GM18868 (cell line): Measurements from ENCODE around the gene SH3BP1.
"Not testable (repeated sequence)": the region's sequence is repeated elsewhere in the genome, so short reads cannot be mapped to it uniquely, and the experiment has no call there.

Experiments used
- ATAC-seq: cut with Tn5 transposase; IDR thresholded peaks from one replicate; pipeline ENCODE4 v1.9.1; 2021; ENCODE audit warnings: mild to moderate bottlenecking, moderate library complexity; ENCODE audit not compliant: unreplicated experiment

Gene SH3BP1

GRCh38 chr22:37633089-37633624 is 6.3 kb upstream of the SH3BP1 start:
- peak; percentile 58 for ATAC-seq

- peak; percentile 52 for ATAC-seq
These were observed 5.6 kb upstream of the SH3BP1 start for GRCh38 chr22:37633625-37634416.

- ATAC-seq, result no peak
These were observed 5.0 kb upstream of the SH3BP1 start for GRCh38 chr22:37634417-37634924.

- no peak for ATAC-seq
These were observed 4.3 kb upstream of the SH3BP1 start for GRCh38 chr22:37635157-37635556.

GRCh38 chr22:37636186-37636948 is 3.1 kb upstream of the SH3BP1 start:
- ATAC-seq, result no peak

GRCh38 chr22:37636949-37637273 is 2.6 kb upstream of the SH3BP1 start:
- no peak for ATAC-seq

GRCh38 chr22:37638391-37639069 is 939 bp upstream of the SH3BP1 start:
- ATAC-seq, result no peak

GRCh38 chr22:37639771-37640590 is 512 bp downstream of the SH3BP1 start:
- no peak for ATAC-seq

GRCh38 chr22:37640591-37641560 is 1.4 kb downstream of the SH3BP1 start:
- no peak for ATAC-seq

- ATAC-seq, result no peak
These were observed 2.1 kb downstream of the SH3BP1 start for GRCh38 chr22:37641561-37641949.

- no peak for ATAC-seq
These were observed 3.9 kb downstream of the SH3BP1 start for GRCh38 chr22:37643225-37643847.

GRCh38 chr22:37647317-37647716 is 7.8 kb downstream of the SH3BP1 start:
- no peak for ATAC-seq

- ATAC-seq, result no peak
These were observed 8.5 kb downstream of the SH3BP1 start for GRCh38 chr22:37647928-37648327.

GRCh38 chr22:37650463-37651136 is 11.1 kb downstream of the SH3BP1 start:
- no peak for ATAC-seq

GRCh38 chr22:37654563-37655251 is 15.2 kb downstream of the SH3BP1 start:
- ATAC-seq, result no peak

- no peak for ATAC-seq
These were observed 15.7 kb downstream of the SH3BP1 start for GRCh38 chr22:37655252-37655563.

GRCh38 chr22:37656583-37656982 is 17.1 kb downstream of the SH3BP1 start:
- ATAC-seq, result not testable (repeated sequence)

GRCh38 chr22:37657590-37658132 is 18.2 kb downstream of the SH3BP1 start:
- no peak for ATAC-seq
